HG02885 (cell line): Measurements from ENCODE around the gene HES5.

ENCODE experiments used
- ATAC-seq: cut with Tn5 transposase; IDR thresholded peaks from one replicate; pipeline ENCODE4 v1.9.1; 2021; ENCODE audit warnings: mild to moderate bottlenecking; ENCODE audit not compliant: unreplicated experiment, poor library complexity

The HES5 gene

GRCh38 chr1:2483026-2483425 is 47.0 kb downstream of the HES5 start:
- no peak for ATAC-seq

- no peak for ATAC-seq
These were observed 47.5 kb downstream of the HES5 start for GRCh38 chr1:2482588-2482987.

- no peak for ATAC-seq
These were observed 48.2 kb downstream of the HES5 start for GRCh38 chr1:2481885-2482284.

GRCh38 chr1:2480986-2481364 is 49.1 kb downstream of the HES5 start:
- ATAC-seq: no peak

GRCh38 chr1:2480236-2480985 is 49.7 kb downstream of the HES5 start:
- ATAC-seq: no peak

GRCh38 chr1:2479618-2480017 is 50.4 kb downstream of the HES5 start:
- no peak for ATAC-seq

- no peak for ATAC-seq
These were observed 50.9 kb downstream of the HES5 start for GRCh38 chr1:2479186-2479585.
